Activated CD4-positive, alpha-beta memory T cell treated with anti-CD3 and anti-CD28 coated beads, Interleukin-2, amount 10 ng/mL, durations not matched to agents 7 days and 5 days (primary cell): ENCODE data around the gene POLR3GL. TPM values are rescaled to one million over a fixed set of nuclear protein-coding genes. Genes with fewer than 3 reads are reported as not detected.

Source experiments
- CTCF ChIA-PET: fragments of 350-600 bp; sonication (Branson Sonifier 250); formaldehyde crosslinking; loops from one replicate; lab custom pipeline; 2021; ENCODE audit warnings: antibody characterized with exemption, inconsistent platforms; lab: Charles Lee
- POLR2A ChIA-PET: fragments of 350-600 bp; sonication (Branson Sonifier 250); formaldehyde crosslinking; loops from one replicate; lab custom pipeline; 2021; ENCODE audit warnings: antibody characterized with exemption; lab: Charles Lee
- DNase-seq: peaks from one replicate; pipeline ENCODE4 v3.0.0-alpha.2; 2020
- H3K27ac Mint-ChIP-seq: one replicate; pipeline ENCODE4 v1.8.0; 2021; ENCODE audit warnings: mild to moderate bottlenecking, mixed read lengths
- H3K27me3 Mint-ChIP-seq: one replicate; pipeline ENCODE4 v1.8.0; 2021; ENCODE audit warnings: mixed read lengths
- H3K36me3 Mint-ChIP-seq: one replicate; pipeline ENCODE4 v1.8.0; 2021; ENCODE audit warnings: low read depth, mixed read lengths
- H3K4me1 Mint-ChIP-seq: one replicate; pipeline ENCODE4 v1.8.0; 2021; ENCODE audit warnings: mixed read lengths
- H3K4me3 Mint-ChIP-seq: one replicate; pipeline ENCODE4 v1.8.0; 2021; ENCODE audit warnings: mild to moderate bottlenecking, mixed read lengths
- H3K9me3 Mint-ChIP-seq: one replicate; pipeline ENCODE4 v1.8.0; 2021; ENCODE audit warnings: mixed read lengths
- total RNA-seq, 2 experiments: library from RNA; stranded (reverse); gene quantifications; one replicate each; pipeline ENCODE4 v1.2.3, GENCODE V29; 2021

The POLR3GL gene
- total RNA-seq, 2 experiments from 2014 or later = 32.4 to 33.7 TPM

DNA sequence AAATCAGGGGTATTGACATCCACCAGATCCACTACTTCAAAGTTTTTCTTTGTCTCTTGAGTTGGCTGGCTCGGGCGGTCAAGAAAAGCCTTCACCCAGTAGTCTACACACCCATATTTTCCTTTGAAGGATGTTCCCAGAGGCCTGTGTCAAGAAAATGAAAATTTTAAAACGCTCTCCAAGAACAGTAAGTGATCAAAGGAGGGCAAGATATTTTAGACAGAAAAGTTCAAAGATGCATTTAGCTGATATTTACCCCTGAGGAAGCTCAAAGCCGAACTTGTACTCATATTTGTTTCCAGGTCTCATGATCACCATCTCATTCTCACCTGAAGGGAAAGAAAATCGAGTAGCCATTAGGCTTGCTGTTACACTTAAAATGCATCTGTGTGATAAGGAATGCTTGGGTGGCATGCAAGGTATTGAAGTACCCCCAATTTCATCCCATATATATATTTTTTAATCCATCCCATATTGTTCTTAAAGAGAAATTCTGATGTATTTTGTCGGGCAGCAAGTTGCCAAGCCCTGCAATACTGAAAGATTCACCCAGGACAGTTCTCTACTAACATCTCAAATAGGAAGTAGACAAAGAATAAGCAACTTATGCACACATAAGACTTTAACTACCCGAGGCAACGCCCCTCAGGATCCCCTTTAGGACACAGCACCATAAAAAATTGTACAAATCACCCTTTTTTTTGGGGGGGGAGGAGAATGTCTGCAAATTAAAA is 30.8 kb downstream of the POLR3GL start:
- POLR2A ChIA-PET = interaction anchor here (0.6 to 12.9 kb wide), 11 partner anchors 13 to 136 kb away, joined by 3 to 582 read pairs (median 30); partner anchors contain the start of genes ANKRD34A, LIX1L, PIAS3 and POLR3GL

DNA sequence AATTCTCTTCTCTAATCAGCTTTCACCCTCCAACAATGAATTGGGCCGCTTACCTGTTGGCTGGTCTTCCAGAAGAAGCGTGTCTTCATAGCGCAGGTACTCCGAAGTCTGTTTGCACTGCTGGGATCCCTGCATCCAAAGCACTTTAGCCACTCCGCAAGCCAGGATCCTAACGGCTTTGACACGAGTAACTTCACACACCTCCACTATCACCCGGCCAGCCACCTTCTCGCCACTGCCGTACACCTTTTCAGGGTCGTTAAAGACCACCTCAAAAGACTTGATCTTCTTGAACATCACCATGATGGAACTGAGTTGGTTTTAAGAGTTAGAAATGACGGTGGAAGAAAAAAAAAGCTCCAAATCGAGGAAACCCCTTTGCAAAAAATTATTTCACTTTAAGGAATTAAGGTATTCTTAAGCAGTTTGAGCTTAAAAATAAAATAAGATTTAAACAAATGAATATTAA is 31.5 kb downstream of the POLR3GL start:
- peak overlapping the region; percentile 97 for H3K27ac Mint-ChIP-seq
- peaks cover 61% of the 10 kb centered on the region for H3K4me1 Mint-ChIP-seq
- H3K9me3 Mint-ChIP-seq = no peaks in the 10 kb centered on the region
- H3K4me3 Mint-ChIP-seq = peak overlapping the region; percentile 93
- no peak for DNase-seq
- ChIA-PET CTCF (interaction anchor here (0.9 to 13.8 kb wide), 6 partner anchors 8 to 151 kb away, joined by 3 to 177 read pairs (median 6); partner anchors contain the start of genes ANKRD34A, NUDT17 and POLR3GL), POLR2A (interaction anchor here (0.6 to 12.9 kb wide), 15 partner anchors 12 to 715 kb away, joined by 3 to 582 read pairs (median 4); partner anchors contain the start of genes ANKRD34A, LIX1L, PIAS3 and POLR3GL)
- peaks cover 51% of the 10 kb centered on the region for H3K36me3 Mint-ChIP-seq
- no peaks in the 10 kb centered on the region for H3K27me3 Mint-ChIP-seq

More for the DNA sequence above, 30.8 kb downstream of the POLR3GL start:
- Mint-ChIP-seq H3K27me3 (no peaks in the 10 kb centered on the region), H3K27ac (peak overlapping the region; percentile 97), H3K4me3 (peak overlapping the region; percentile 93), H3K4me1 (peaks cover 64% of the 10 kb centered on the region), H3K9me3 (no peaks in the 10 kb centered on the region), H3K36me3 (peaks cover 51% of the 10 kb centered on the region)
- no peak for DNase-seq
- CTCF ChIA-PET = interaction anchor here (0.9 to 13.8 kb wide), 3 partner anchors 12 to 150 kb away, joined by 3 to 177 read pairs (median 4); partner anchors contain the start of gene NUDT17

DNA sequence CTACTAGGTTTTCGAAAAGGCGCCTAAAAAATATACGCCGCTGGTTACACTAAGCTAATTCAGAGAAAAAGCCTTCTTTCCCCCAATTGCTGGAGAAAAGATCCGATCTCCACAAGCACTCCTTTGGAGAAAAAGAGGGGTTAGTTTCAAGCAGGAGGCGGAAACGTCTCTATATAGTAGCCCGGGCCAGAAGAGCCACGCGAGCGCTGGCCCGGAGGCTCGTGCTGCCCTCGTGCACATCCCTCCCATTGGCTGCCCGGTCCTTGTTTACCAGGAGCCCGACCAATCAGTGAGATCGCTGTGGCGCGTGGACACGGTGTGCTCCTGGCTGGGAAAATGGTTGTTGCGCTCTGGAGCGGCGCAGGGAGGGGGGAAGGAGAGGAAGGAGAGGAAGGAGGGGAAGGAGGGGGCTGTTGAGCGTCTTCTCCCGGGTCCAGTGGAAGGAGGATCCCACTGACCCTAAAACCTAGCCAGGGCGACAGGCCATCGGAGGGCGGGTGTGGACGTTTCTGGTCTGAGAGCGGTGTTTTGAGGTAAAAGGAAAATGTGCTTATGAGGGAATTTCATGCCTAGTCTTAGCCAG is 32.0 kb downstream of the POLR3GL start, which contains the start of gene TXNIP:
Gene TXNIP, minus strand, starts transcription at position 147 of the 583 bp plus-strand sequence. CDS start 313 bp downstream, outside the sequence.
- peak; percentile 96 for DNase-seq
- no peaks in the 10 kb centered on the region for H3K9me3 Mint-ChIP-seq
- H3K27ac Mint-ChIP-seq = peak within 1 kb of the TSS; percentile 97
- H3K27me3 Mint-ChIP-seq = no peaks in the 10 kb centered on the region
- H3K4me1 Mint-ChIP-seq = peaks cover 63% of the 10 kb centered on the region
- CTCF ChIA-PET = interaction anchor here (0.9 to 13.8 kb wide), 8 partner anchors 8 to 151 kb away, joined by 3 to 177 read pairs (median 4); partner anchors contain the start of genes ANKRD34A, LIX1L, NUDT17 and POLR3GL
- peak within 1 kb of the TSS; percentile 93 for H3K4me3 Mint-ChIP-seq
- POLR2A ChIA-PET = interaction anchor here (0.6 to 12.9 kb wide), 17 partner anchors 12 to 716 kb away, joined by 3 to 582 read pairs (median 4); partner anchors contain the start of genes ANKRD34A, LIX1L, PIAS3 and POLR3GL
- peaks cover 50% of the 10 kb centered on the region for H3K36me3 Mint-ChIP-seq

DNA sequence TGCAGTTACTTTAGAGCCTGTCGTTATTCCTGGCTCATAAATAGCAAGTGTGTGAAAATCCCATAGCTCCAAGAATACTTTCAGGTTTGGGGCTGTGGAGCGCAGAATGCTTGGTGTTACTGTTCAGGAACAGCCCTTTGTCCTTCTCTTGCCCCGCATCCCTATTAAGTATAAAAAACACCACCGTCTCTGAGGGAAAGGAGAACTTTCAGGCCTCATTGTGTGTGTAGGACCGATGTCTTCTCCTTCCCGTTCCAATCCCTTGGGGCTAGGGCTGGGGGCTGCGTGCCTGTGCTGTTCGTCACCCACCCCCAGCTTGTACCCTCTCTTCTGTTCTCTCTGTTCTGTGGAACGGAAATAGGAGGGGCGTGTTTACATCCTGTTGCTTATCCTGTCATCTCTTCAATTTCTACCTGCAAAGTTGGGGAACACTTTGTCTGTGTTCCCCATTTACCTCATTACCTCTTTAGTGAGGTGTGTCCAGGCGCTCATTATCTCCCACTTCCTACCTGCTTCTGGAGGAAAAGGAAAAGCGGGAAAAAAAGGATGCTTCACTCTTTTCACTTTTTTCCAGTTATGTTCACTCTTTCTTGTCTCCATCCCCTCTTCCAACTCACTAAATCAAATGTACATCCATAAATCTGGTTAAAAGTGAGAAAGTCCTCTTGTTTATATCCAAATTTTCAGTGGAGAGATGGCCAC is 32.7 kb downstream of the POLR3GL start:
- H3K4me1 Mint-ChIP-seq = peaks cover 62% of the 10 kb centered on the region
- POLR2A ChIA-PET = interaction anchor here (0.8 to 12.9 kb wide), 14 partner anchors 11 to 122 kb away, joined by 3 to 582 read pairs (median 7); partner anchors contain the start of genes ANKRD34A, LIX1L, POLR3GL and RBM8A
- H3K9me3 Mint-ChIP-seq = no peaks in the 10 kb centered on the region
- H3K27me3 Mint-ChIP-seq = no peaks in the 10 kb centered on the region
- peaks cover 44% of the 10 kb centered on the region for H3K36me3 Mint-ChIP-seq
- CTCF ChIA-PET = interaction anchor here (0.9 to 13.8 kb wide), 10 partner anchors 9 to 152 kb away, joined by 3 to 177 read pairs (median 4); partner anchors contain the start of genes ANKRD34A, LIX1L, NUDT17 and POLR3GL
- peak; percentile 61 for DNase-seq
- peak overlapping the region; percentile 93 for H3K4me3 Mint-ChIP-seq
- H3K27ac Mint-ChIP-seq = peak overlapping the region; percentile 97

DNA sequence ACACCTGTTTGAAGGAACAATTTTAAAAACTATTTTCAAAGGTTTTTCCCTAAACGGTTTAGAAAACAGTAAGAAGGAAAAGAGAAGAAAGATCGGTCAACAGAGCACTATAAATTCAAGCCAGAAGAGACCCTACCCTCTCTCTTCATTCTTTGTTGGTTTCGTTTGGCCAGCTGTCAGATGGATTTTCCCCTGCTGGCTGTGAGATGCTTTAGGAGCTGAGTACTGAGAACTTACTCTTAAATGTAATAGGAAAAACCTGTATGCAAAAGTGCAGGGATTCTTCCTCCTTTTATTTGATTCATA is 33.2 kb downstream of the POLR3GL start:
- ChIA-PET POLR2A (interaction anchor here (0.6 to 12.9 kb wide), 12 partner anchors 7 to 138 kb away, joined by 3 to 582 read pairs (median 18); partner anchors contain the start of genes ANKRD34A, LIX1L, POLR3GL and RBM8A), CTCF (interaction anchor here (1.2 to 13.8 kb wide), 7 partner anchors 9 to 40 kb away, joined by 3 to 177 read pairs (median 6); partner anchors contain the start of genes ANKRD34A, LIX1L and POLR3GL)
- peaks cover 39% of the 10 kb centered on the region for H3K36me3 Mint-ChIP-seq
- DNase-seq = no peak
- H3K4me3 Mint-ChIP-seq = peak overlapping the region; percentile 93
- peaks cover 58% of the 10 kb centered on the region for H3K4me1 Mint-ChIP-seq
- no peaks in the 10 kb centered on the region for H3K27me3 Mint-ChIP-seq
- no peaks in the 10 kb centered on the region for H3K9me3 Mint-ChIP-seq
- peak overlapping the region; percentile 97 for H3K27ac Mint-ChIP-seq

DNA sequence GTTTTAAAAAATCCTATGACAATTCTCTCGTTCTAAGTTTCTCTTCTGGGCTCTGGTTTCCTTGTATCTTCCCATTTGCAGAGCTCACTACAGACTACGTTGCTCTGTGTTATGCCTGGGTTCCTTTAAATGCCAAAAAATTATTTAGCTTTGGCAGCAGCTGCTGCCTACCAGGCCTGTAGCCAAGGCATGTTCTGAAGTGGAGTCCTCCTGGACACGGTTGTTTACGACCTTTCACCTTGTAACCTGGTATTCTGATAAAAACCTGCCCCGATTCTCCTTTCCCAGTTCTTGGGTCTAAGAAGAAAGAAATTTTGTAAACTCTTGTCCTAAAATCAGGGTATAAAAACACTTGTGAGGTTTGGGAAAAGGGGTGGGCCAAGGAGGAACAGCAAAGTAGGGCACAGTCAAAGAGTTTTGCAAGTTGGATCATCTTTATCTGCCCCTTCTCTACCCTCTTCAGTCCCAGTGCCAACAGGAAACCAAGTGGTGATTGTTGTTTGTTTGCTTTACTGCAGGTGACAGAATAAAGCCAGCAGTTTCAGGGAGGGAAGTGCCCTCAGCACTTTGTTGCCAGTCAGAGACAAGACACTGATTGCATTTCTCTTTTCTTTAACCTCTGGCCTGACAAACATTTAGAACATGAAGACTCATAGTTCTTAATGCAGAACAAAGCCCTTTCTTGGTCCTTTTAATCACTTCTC is 35.0 kb downstream of the POLR3GL start:
- H3K36me3 Mint-ChIP-seq = peaks cover 20% of the 10 kb centered on the region

DNA sequence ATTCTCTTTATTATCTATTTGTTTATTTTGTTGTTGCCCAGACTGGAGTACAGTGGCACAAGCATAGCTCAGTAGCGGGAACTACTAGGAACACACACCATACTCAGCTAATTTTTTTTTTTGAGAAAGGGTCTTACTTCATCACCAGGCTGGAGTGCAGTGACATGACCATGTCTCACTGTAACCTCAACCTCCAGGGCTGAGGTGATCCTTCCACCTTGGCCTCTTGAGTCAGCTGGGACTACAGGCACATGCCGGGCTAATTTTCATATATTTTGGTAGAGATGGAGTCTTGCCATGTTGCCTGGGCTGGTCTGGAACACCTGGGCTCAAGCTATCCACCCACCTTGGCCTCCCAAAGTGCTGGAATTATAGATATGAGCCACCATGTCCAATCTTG is 37.2 kb downstream of the POLR3GL start:
- Mint-ChIP-seq H3K27ac (no peak overlapping the region), H3K36me3 (no peaks in the 10 kb centered on the region), H3K4me3 (no peak overlapping the region), H3K9me3 (no peaks in the 10 kb centered on the region), H3K27me3 (no peaks in the 10 kb centered on the region), H3K4me1 (peaks cover 63% of the 10 kb centered on the region)
- CTCF ChIA-PET = interaction anchor here (14.9 kb wide), 1 partner anchor 22 kb away, joined by 349 read pairs; no protein-coding TSS in a partner anchor
- POLR2A ChIA-PET = interaction anchor here (0.8 to 6.8 kb wide), 6 partner anchors 9 to 74 kb away, joined by 3 to 124 read pairs (median 6); partner anchors contain the start of genes LIX1L and RBM8A
- no peak for DNase-seq

More for the DNA sequence above, 35.0 kb downstream of the POLR3GL start:
- ChIA-PET POLR2A (interaction anchor here (0.6 to 12.9 kb wide), 6 partner anchors 8 to 41 kb away, joined by 3 to 582 read pairs (median 34); partner anchors contain the start of gene LIX1L), CTCF (interaction anchor here (4.0 to 13.8 kb wide), 2 partner anchors 7 to 21 kb away, joined by 30 to 177 read pairs; no protein-coding TSS in a partner anchor)
- Mint-ChIP-seq H3K4me3 (peak overlapping the region; percentile 47), H3K27ac (peak overlapping the region; percentile 97), H3K9me3 (no peaks in the 10 kb centered on the region), H3K4me1 (peaks cover 45% of the 10 kb centered on the region), H3K27me3 (no peaks in the 10 kb centered on the region)
- DNase-seq = peak; percentile 35

DNA sequence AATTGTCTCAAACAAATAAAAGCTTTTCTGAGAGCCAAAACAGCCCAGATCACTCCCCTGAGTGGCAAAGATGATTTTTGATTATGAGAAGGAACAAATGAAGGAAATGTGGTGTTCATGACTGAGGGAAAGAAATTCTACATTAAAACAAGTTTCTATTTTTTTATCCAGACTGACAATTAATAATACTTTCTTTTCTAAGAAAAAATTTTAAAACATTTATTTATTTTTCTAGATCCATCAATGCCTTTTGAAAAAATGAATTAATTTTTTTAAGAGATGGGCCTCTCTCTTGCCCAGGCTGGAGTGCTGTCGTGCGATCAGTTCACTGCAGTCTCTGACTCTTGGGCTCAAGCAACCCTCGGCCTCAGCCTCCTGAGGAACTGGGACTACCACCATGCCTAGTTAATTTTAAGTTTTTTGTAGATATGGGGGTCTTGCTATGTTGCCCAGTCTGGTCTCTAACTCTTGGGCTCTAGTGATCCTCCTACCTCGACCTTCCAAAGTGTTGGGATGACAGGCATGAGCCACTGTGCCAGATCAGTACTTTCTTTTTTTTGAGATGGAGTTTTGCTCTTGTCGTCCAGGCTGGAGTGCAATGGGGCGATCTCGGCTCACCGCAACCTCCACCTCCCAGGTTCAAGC is 43.1 kb downstream of the POLR3GL start:
- Mint-ChIP-seq H3K4me1 (peaks cover 36% of the 10 kb centered on the region), H3K4me3 (peak overlapping the region; percentile 55), H3K9me3 (no peaks in the 10 kb centered on the region), H3K27me3 (no peaks in the 10 kb centered on the region), H3K27ac (peak overlapping the region; percentile 87), H3K36me3 (no peaks in the 10 kb centered on the region)
- POLR2A ChIA-PET = interaction anchor here (0.9 to 10.3 kb wide), 12 partner anchors 14 to 148 kb away, joined by 3 to 146 read pairs (median 8); partner anchors contain the start of genes ANKRD34A, LIX1L, PEX11B and PIAS3
- DNase-seq = no peak
- CTCF ChIA-PET = interaction anchor here (0.7 to 14.9 kb wide), 12 partner anchors 10 to 180 kb away, joined by 3 to 349 read pairs (median 6); partner anchors contain the start of genes ANKRD34A, LIX1L, NUDT17 and PEX11B

DNA sequence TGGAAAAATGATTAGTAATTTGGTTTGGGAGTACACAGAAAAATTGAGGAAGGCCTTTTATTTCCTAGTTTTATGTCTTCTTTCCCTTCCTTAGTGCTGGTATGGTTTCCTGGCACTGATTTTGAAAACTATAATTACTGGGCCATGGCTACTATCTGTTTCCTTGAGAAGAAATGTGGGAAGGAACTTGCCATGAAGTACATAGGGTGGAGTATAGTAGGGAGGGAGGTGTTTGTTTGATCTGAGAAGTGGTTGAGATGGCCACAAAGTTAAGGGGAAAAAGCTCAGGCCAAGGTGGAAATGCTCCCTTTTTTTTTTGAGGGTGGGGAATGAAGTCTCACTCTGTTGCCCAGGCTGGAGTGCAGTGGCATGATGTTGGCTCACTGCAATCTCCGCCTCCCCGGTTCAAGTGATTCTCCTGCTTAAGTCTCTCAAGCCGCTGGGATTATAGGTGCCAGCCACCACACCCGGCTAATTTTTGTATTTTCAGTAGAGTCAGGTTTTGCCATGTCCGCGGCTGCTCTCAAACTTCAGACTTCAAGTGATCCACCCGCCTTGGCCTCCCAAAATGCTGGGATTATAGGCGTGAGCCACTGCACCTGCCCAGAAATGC is 45.7 kb downstream of the POLR3GL start:
- Mint-ChIP-seq H3K27ac (no peak overlapping the region), H3K4me3 (no peak overlapping the region), H3K27me3 (peaks cover 5% of the 10 kb centered on the region), H3K4me1 (peaks cover 31% of the 10 kb centered on the region), H3K36me3 (no peaks in the 10 kb centered on the region), H3K9me3 (no peaks in the 10 kb centered on the region)
- ChIA-PET POLR2A (interaction anchor here (1.6 to 10.3 kb wide), 3 partner anchors 17 to 46 kb away, joined by 4 to 146 read pairs (median 53); partner anchors contain the start of genes ANKRD34A, POLR3GL and TXNIP), CTCF (interaction anchor here (1.1 to 14.9 kb wide), 5 partner anchors 22 to 164 kb away, joined by 3 to 349 read pairs (median 16); partner anchors contain the start of genes ANKRD34A, NUDT17, PIAS3 and POLR3GL)
- DNase-seq = no peak
